Effector memory CD4-positive, alpha-beta T cell (primary cell): ENCODE data around the gene DGKI.
"Not testable (repeated sequence)": the region's sequence is repeated elsewhere in the genome, so short reads cannot be mapped to it uniquely, and the experiment has no call there.

Experiments
- DNase-seq, 3 donors: peaks; one replicate each; pipeline ENCODE4 v3.0.0-alpha.2; 2020
- H3K27ac ChIP-seq: 2 replicates; pipeline ENCODE4 v1.7.0; 2013; ENCODE audit warnings: mild to moderate bottlenecking, low read length, moderate library complexity; ENCODE audit not compliant: insufficient read depth, poor library complexity, severe bottlenecking
- H3K27me3 ChIP-seq: replicated peaks from 2 replicates; pipeline ENCODE4 v1.7.0; 2013; ENCODE audit warnings: mild to moderate bottlenecking, low read length; ENCODE audit not compliant: insufficient read depth, control insufficient read depth, poor library complexity, severe bottlenecking
- H3K36me3 ChIP-seq: 2 replicates; pipeline ENCODE4 v1.7.0; 2013; ENCODE audit warnings: mild to moderate bottlenecking, low read length, moderate library complexity; ENCODE audit not compliant: control insufficient read depth, insufficient read depth
- H3K4me1 ChIP-seq: 2 replicates; pipeline ENCODE4 v1.7.0; 2013; ENCODE audit warnings: low read length, mild to moderate bottlenecking; ENCODE audit not compliant: control insufficient read depth, insufficient read depth, poor library complexity, severe bottlenecking
- H3K4me3 ChIP-seq: 2 replicates; pipeline ENCODE4 v1.7.0; 2013; ENCODE audit warnings: low read length, low read depth, mild to moderate bottlenecking; ENCODE audit not compliant: insufficient read depth, poor library complexity, severe bottlenecking
- H3K9me3 ChIP-seq: 2 replicates; pipeline ENCODE4 v1.7.0; 2013; ENCODE audit warnings: mild to moderate bottlenecking, low read length, moderate library complexity; ENCODE audit not compliant: control insufficient read depth

Gene DGKI

GRCh38 chr7:137838706-137839315 is 8.0 kb downstream of the DGKI start:
- Histone ChIP-seq H3K4me1 (no peaks in the 10 kb centered on the region), H3K9me3 (no peaks in the 10 kb centered on the region), H3K36me3 (no peaks in the 10 kb centered on the region), H3K27me3 (peaks cover 5% of the 10 kb centered on the region), H3K27ac (no peak overlapping the region), H3K4me3 (no peak overlapping the region)
- DNase-seq = no peak

- H3K27me3 ChIP-seq = no peaks in the 10 kb centered on the region
- H3K4me3 ChIP-seq = no peak overlapping the region
- no peak overlapping the region for H3K27ac ChIP-seq
- H3K9me3 ChIP-seq = peaks cover 6% of the 10 kb centered on the region
- no peaks in the 10 kb centered on the region for H3K4me1 ChIP-seq
- H3K36me3 ChIP-seq = no peaks in the 10 kb centered on the region
- no peak for DNase-seq
Observed at GRCh38 chr7:137836541-137836940, 10.2 kb downstream of the DGKI start.

- no peak overlapping the region for H3K27ac ChIP-seq
- no peaks in the 10 kb centered on the region for H3K36me3 ChIP-seq
- no peaks in the 10 kb centered on the region for H3K27me3 ChIP-seq
- H3K4me3 ChIP-seq = no peak overlapping the region
- DNase-seq = no peak
- no peaks in the 10 kb centered on the region for H3K4me1 ChIP-seq
- peaks cover 6% of the 10 kb centered on the region for H3K9me3 ChIP-seq
Observed at GRCh38 chr7:137836113-137836509, 10.7 kb downstream of the DGKI start.

- Histone ChIP-seq H3K36me3 (no peaks in the 10 kb centered on the region), H3K27me3 (no peaks in the 10 kb centered on the region), H3K4me3 (no peak overlapping the region), H3K27ac (no peak overlapping the region), H3K9me3 (peaks cover 6% of the 10 kb centered on the region), H3K4me1 (no peaks in the 10 kb centered on the region)
- DNase-seq = no peak
Observed at GRCh38 chr7:137835486-137836112, 11.2 kb downstream of the DGKI start.

GRCh38 chr7:137834552-137834951 is 12.2 kb downstream of the DGKI start:
- no peak overlapping the region for H3K27ac ChIP-seq
- H3K9me3 ChIP-seq = peaks cover 6% of the 10 kb centered on the region
- no peaks in the 10 kb centered on the region for H3K27me3 ChIP-seq
- DNase-seq = no peak
- H3K36me3 ChIP-seq = no peaks in the 10 kb centered on the region
- H3K4me3 ChIP-seq = no peak overlapping the region
- no peaks in the 10 kb centered on the region for H3K4me1 ChIP-seq

- not testable (repeated sequence) for H3K9me3 ChIP-seq, DNase-seq, H3K36me3 ChIP-seq, H3K4me3 ChIP-seq, H3K27ac ChIP-seq, H3K27me3 ChIP-seq, H3K4me1 ChIP-seq
Observed at GRCh38 chr7:137832990-137833389, 13.8 kb downstream of the DGKI start.

- Histone ChIP-seq H3K27ac (no peak overlapping the region), H3K27me3 (no peaks in the 10 kb centered on the region), H3K4me1 (no peaks in the 10 kb centered on the region), H3K4me3 (no peak overlapping the region), H3K9me3 (peaks cover 6% of the 10 kb centered on the region), H3K36me3 (no peaks in the 10 kb centered on the region)
- no peak for DNase-seq
Observed at GRCh38 chr7:137832382-137832781, 14.4 kb downstream of the DGKI start.

GRCh38 chr7:137831555-137831954 is 15.2 kb downstream of the DGKI start:
- H3K9me3 ChIP-seq, H3K27me3 ChIP-seq, H3K4me1 ChIP-seq: not testable (repeated sequence)

GRCh38 chr7:137829337-137829992 is 17.3 kb downstream of the DGKI start:
- Histone ChIP-seq H3K4me1 (no peaks in the 10 kb centered on the region), H3K9me3 (peaks cover 6% of the 10 kb centered on the region), H3K27ac (no peak overlapping the region), H3K36me3 (no peaks in the 10 kb centered on the region), H3K4me3 (no peak overlapping the region), H3K27me3 (no peaks in the 10 kb centered on the region)
- no peak for DNase-seq

More at GRCh38 chr7:137831555-137831954, 15.2 kb downstream of the DGKI start:
- not testable (repeated sequence) for H3K4me3 ChIP-seq, H3K27ac ChIP-seq, H3K36me3 ChIP-seq, DNase-seq

- Histone ChIP-seq H3K4me3 (no peak overlapping the region), H3K4me1 (no peaks in the 10 kb centered on the region), H3K27ac (no peak overlapping the region), H3K9me3 (peaks cover 6% of the 10 kb centered on the region), H3K27me3 (no peaks in the 10 kb centered on the region), H3K36me3 (no peaks in the 10 kb centered on the region)
- DNase-seq = no peak
Observed at GRCh38 chr7:137828456-137828855, 18.3 kb downstream of the DGKI start.
